K562 (cell line): ENCODE data around the gene UBE2L5. TPM values are rescaled to one million over a fixed set of nuclear protein-coding genes. Genes with fewer than 3 reads are reported as not detected.

Source experiments
- ATAC-seq: fragments of 200-7000 bp; cut with Tn5 transposase; 3 replicates; pipeline ENCODE4 v1.9.1; 2020; ENCODE audit warnings: moderate library complexity
- BruUV-seq: library from RNA; stranded (reverse); fragments of 400-500 nt; replicated peaks from 2 replicates; lab custom pipeline; 2021; lab: Mats Ljungman, UMichigan
- CTCF ChIA-PET: fragments of 300-600 bp; formaldehyde crosslinking; extraction: SDS; loops from one replicate; lab custom pipeline; 2021; ENCODE audit warnings: low intra/inter-chr PET ratio; lab: Yijun Ruan, JAX
- POLR2A ChIA-PET: fragments of 300-600, 350-650 bp; sonication (Branson Sonifier 250); formaldehyde crosslinking; extraction: SDS; loops from one replicate; lab custom pipeline; 2021; ENCODE audit warnings: antibody characterized with exemption, inconsistent platforms; lab: Yijun Ruan, JAX
- DNase-seq, 4 experiments: peaks; one replicate each; pipeline versions ENCODE4 v3.0.0 to v3.0.0-alpha.2; 2011 to 2018; ENCODE audit warnings: low spot score in 3 of 4, mixed read lengths in 3 of 4; ENCODE audit errors: extremely low read depth in 1 of 4
- FAIRE-seq: peaks from 2 replicates; lab custom pipeline; 2011; peaks lifted over from hg19 to GRCh38; lab: Jason Lieb, UNC
- H2AFZ ChIP-seq: 2 replicates; pipeline ENCODE4 v1.6.0; 2011; ENCODE audit warnings: low read depth, low read length, control low read depth, inconsistent platforms
- H3K27ac ChIP-seq: fragments of 200-600 bp; 3 replicates; pipeline ENCODE4 v1.8.0; 2011; ENCODE audit warnings: low read depth, mild to moderate bottlenecking, control low read depth, inconsistent platforms, low read length, moderate library complexity, mixed read lengths; ENCODE audit errors: extremely low read depth
- H3K27me3 ChIP-seq, 2 experiments: fragments of 300-600 bp in 1 of 2; 2 replicates in 1 of 2; 3 replicates in 1 of 2; pipeline versions ENCODE4 v1.6.0 to v1.8.0; 2011; ENCODE audit warnings: inconsistent platforms in 2 of 2, low read length in 2 of 2, mild to moderate bottlenecking in 1 of 2, mixed read lengths in 1 of 2, moderate library complexity in 1 of 2; ENCODE audit not compliant: control insufficient read depth in 2 of 2, insufficient read depth in 2 of 2
- H3K36me3 ChIP-seq: fragments of 300-600 bp; 3 replicates; pipeline ENCODE4 v1.8.0; 2011; ENCODE audit warnings: mild to moderate bottlenecking, low read length, inconsistent platforms; ENCODE audit not compliant: control insufficient read depth, insufficient read depth
- H3K4me1 ChIP-seq, 2 experiments: fragments of 200-600 bp in 1 of 2; replicated peaks in 1 of 2; 2 replicates in 1 of 2; 3 replicates in 1 of 2; pipeline versions ENCODE4 v1.5.1 to v1.8.0; 2011; ENCODE audit warnings: inconsistent platforms in 2 of 2, low read length in 2 of 2, mild to moderate bottlenecking in 1 of 2, mixed read lengths in 1 of 2, moderate library complexity in 1 of 2; ENCODE audit not compliant: control insufficient read depth in 2 of 2, insufficient read depth in 2 of 2
- H3K4me2 ChIP-seq: 2 replicates; pipeline ENCODE4 v1.6.1; 2011; ENCODE audit warnings: low read length, control low read depth, inconsistent platforms, mixed read lengths; ENCODE audit not compliant: insufficient read depth
- H3K4me3 ChIP-seq: fragments of 200-600 bp; sonication (generic), shearing (Covaris generic); 2 replicates; pipeline ENCODE4 v1.5.1; 2016; ENCODE audit warnings: control low read depth, inconsistent platforms
- H3K79me2 ChIP-seq: fragments of 200-600 bp; 3 replicates; pipeline ENCODE4 v1.8.0; 2011; ENCODE audit warnings: low read length, inconsistent platforms; ENCODE audit not compliant: control insufficient read depth, insufficient read depth
- H3K9ac ChIP-seq, 2 experiments: 2 replicates each; pipeline versions ENCODE4 v1.6.0 to v1.6.1; 2011; ENCODE audit warnings: low read depth in 2 of 2, low read length in 2 of 2, control low read depth in 1 of 2, inconsistent platforms in 1 of 2, mild to moderate bottlenecking in 1 of 2, mixed read lengths in 1 of 2; ENCODE audit not compliant: insufficient read depth in 1 of 2
- H3K9me1 ChIP-seq: one replicate; pipeline ENCODE4 v1.6.0; 2011; ENCODE audit warnings: inconsistent platforms, mild to moderate bottlenecking, low read length, moderate library complexity; ENCODE audit not compliant: control insufficient read depth, insufficient read depth
- H3K9me3 ChIP-seq: replicated peaks from 2 replicates; pipeline ENCODE4 v1.5.1; 2011; ENCODE audit warnings: low read depth, low read length, inconsistent platforms; ENCODE audit not compliant: control insufficient read depth, insufficient read depth
- H4K20me1 ChIP-seq: replicated peaks from 2 replicates; pipeline ENCODE4 v1.6.1; 2011; ENCODE audit warnings: low read length, inconsistent platforms, mixed read lengths; ENCODE audit not compliant: control insufficient read depth, insufficient read depth
- CBX2 ChIP-seq: fragments of 200-600 bp; sonication (generic); IDR thresholded peaks from one replicate; pipeline ENCODE4 v1.6.1; 2012; ENCODE audit warnings: mild to moderate bottlenecking, low read length, inconsistent platforms; ENCODE audit not compliant: insufficient read depth, poor library complexity, severe bottlenecking
- MXI1 ChIP-seq: IDR thresholded peaks from 2 replicates; pipeline ENCODE4 v1.6.1; 2011; ENCODE audit warnings: low read depth, mild to moderate bottlenecking, improper control_type of control experiment, low read length
- NCOA4 ChIP-seq: fragments of 450-650 bp; IDR thresholded peaks from 2 replicates; pipeline ENCODE4 v1.6.1; 2018; ENCODE audit warnings: mild to moderate bottlenecking; ENCODE audit not compliant: partially characterized antibody
- WGBS: fragments of 100-300 bp; shearing (Covaris generic); methylation state at CpG from one replicate; pipeline ENCODE4 v1.1.6; 2016; ENCODE audit warnings: low coverage, mixed read lengths; ENCODE audit not compliant: insufficient coverage; ENCODE audit errors: missing lambda C conversion rate; 5-methylcytosine and 5-hydroxymethylcytosine counted together
- in situ Hi-C: fragments of 300-500 bp; cut with MboI; formaldehyde crosslinking; loops from 4 replicates; pipeline ENCODE4 v1.15.0; 2018; ENCODE audit warnings: inconsistent platforms, mixed read lengths
- intact Hi-C: fragments of 100-400 bp; cut with micrococcal nuclease; formaldehyde crosslinking; loops from 2 replicates; pipeline ENCODE4 v1.14.2; 2022
- polyA plus RNA-seq, 8 experiments: library from polyadenylated mRNA; depleted of rRNA in 4 of 8; stranded (reverse) in 5 of 8; unstranded in 3 of 8; fragments of >200 nt; fragmentation: Nextera tagmentation in 2 of 8; fragmentation: Illumina TruSeq in 1 of 8; extraction: Ambion mirVana in 2 of 8; extraction: Trizol in 1 of 8; gene quantifications; 2 replicates each; pipeline versions ENCODE4 v1.2.1 to v1.2.3, GENCODE V29; 2011 to 2014; ENCODE audit warnings: inconsistent platforms in 1 of 8, missing spikeins in 1 of 8
- total RNA-seq, 7 experiments: library from RNA; depleted of rRNA in 6 of 7; stranded (reverse); fragments of >200 nt in 6 of 7; fragmentation: Illumina TruSeq in 2 of 7; extraction: Trizol in 2 of 7; gene quantifications; 2 replicates each; pipeline versions ENCODE4 v1.2.1 to v1.2.3, GENCODE V29; 2011 to 2021; ENCODE audit warnings: low replicate concordance in 1 of 7

The UBE2L5 gene
- total and polyA plus RNA-seq, 9 of the 15 experiments (the other 6 are each of a cell fraction or from before 2014, with no cell fraction given): 0.22 to 1.5 (median 0.86) TPM; not detected in 6

GRCh38 chr13:30406779-30407416, 15.4 kb upstream of the UBE2L5 start:
- peaks cover 4 to 11% of the 10 kb centered on the region in 2 experiments; a peak in 4 of 5 replicates for H3K4me1 ChIP-seq
- ATAC-seq (no peak), FAIRE-seq (no peak), DNase-seq (no peak)
- no peak for TF ChIP-seq NCOA4
- no peak for TF ChIP-seq CBX2
- TF ChIP-seq MXI1: no peak
- H3K4me2 ChIP-seq: no peak overlapping the region
- no peaks in the 10 kb centered on the region; the same call in 1 of the 2 replicates for H3K9me3 ChIP-seq
- no peak overlapping the region for H3K27ac ChIP-seq
- BruUV-seq: no TSS peak
- no peak overlapping the region for H2AFZ ChIP-seq
- H3K36me3 ChIP-seq: no peaks in the 10 kb centered on the region
- no peaks in the 10 kb centered on the region for H4K20me1 ChIP-seq
- WGBS: 65% methylated on average over 6 of the region's 8 CpGs
- H3K9ac ChIP-seq: no peak overlapping the region
- ChIA-PET POLR2A (no interaction called here), CTCF (no interaction called here)
- no peaks in the 10 kb centered on the region for H3K27me3 ChIP-seq
- intact Hi-C loops: loop anchor here (5.0 kb wide), 1 partner anchor 145 kb away; no protein-coding TSS in a partner anchor
- in situ Hi-C loops: no loop called here
- H3K79me2 ChIP-seq: no peaks in the 10 kb centered on the region
- no peaks in the 10 kb centered on the region for H3K9me1 ChIP-seq
- H3K4me3 ChIP-seq: no peak overlapping the region
